ENCODE data around the gene NAE1. TPM values are rescaled to one million over a fixed set of nuclear protein-coding genes. Genes with fewer than 3 reads are reported as not detected.
"Not testable (repeated sequence)": the region's sequence is repeated elsewhere in the genome, so short reads cannot be mapped to it uniquely, and the experiment has no call there.

Gene NAE1
- total and polyA plus RNA-seq, 8 donors = 19.3 to 29.8 (median 21.2) TPM

- H3K36me3 ChIP-seq = peaks cover 0 to 40% (median 8%) of the 10 kb centered on the region in 3 donors
These were observed 28.6 kb downstream of the NAE1 start for GRCh38 chr16:66802159-66802558.

DNA sequence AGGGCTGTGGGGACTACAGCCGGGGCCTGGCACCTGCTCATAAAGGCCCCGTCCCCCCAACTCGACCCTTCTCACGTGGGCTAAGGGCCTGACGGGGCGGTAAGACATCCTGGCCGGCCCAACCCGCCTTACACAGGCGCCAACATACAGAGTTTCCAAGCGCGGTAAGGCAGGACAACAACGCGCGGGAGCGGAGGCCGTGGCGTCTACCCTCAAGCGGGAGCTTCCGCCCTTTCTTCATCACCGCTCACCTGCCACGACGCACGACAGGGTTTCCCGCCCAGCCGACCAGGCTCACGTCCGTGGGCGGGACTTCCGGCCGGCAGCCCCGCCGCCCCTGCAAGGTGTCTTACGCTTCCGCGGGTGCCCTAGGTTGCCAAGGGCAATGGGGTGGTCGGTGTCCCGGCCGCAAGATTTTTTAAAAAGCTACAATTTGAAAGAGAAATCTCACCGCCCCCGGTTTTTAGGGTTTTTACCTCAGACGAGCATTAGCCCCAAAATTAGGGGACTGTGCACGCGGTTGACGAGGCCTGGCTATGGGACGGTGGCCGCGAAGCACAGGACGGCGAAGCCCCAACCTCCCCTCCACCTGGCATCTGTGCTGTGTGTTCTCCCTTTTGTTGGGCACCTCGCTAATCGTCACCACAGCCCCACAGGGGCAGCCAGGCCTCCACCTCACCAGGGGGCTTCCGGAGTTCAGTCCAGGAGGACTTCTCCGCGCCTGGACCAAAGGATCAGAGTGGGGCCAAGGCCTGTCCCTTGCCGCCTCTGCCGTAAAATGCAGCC is 29.3 kb downstream of the NAE1 start, which contains the start of gene TERB1:
TSS of gene TERB1 (minus strand) at position 265 of the 786 bp plus-strand sequence. CDS start 4,786 bp downstream, outside the sequence.
- FAIRE-seq = no peak

More at GRCh38 chr16:66802159-66802558, 28.6 kb downstream of the NAE1 start:
- FAIRE-seq (no peak), ATAC-seq (no peak), DNase-seq (no peak)
- H3K4me3 ChIP-seq = no peak overlapping the region
- intact Hi-C loops (cut with DNase I) = no loop called here
- no peaks in the 10 kb centered on the region for H3K27me3 ChIP-seq
- TF ChIP-seq CTCF (IDR thresholded peaks at IDR 0.05) = no peak
- WGBS, 2 donors = 95 to 96% methylated on average over 5 of the region's 5 CpGs
- H3K9me3 ChIP-seq = no peaks in the 10 kb centered on the region
- no peaks in the 10 kb centered on the region for H3K4me1 ChIP-seq
- H3K27ac ChIP-seq = no peak overlapping the region

GRCh38 chr16:66800856-66801255 is 29.9 kb downstream of the NAE1 start:
- H3K36me3 ChIP-seq = peaks cover 0 to 33% (median 6%) of the 10 kb centered on the region in 3 donors
- H3K27ac ChIP-seq = no peak overlapping the region
- no peak overlapping the region for H3K4me3 ChIP-seq
- WGBS, 2 donors = 92 to 94% methylated on average over 19 of the region's 19 CpGs
- DNase-seq (peak in 1 of 6 donors; percentile 53), FAIRE-seq (no peak), ATAC-seq (no peak)
- no peaks in the 10 kb centered on the region for H3K4me1 ChIP-seq
- no peak for TF ChIP-seq CTCF (IDR thresholded peaks at IDR 0.05)
- no peaks in the 10 kb centered on the region for H3K27me3 ChIP-seq
- H3K9me3 ChIP-seq = no peaks in the 10 kb centered on the region
- intact Hi-C loops (cut with DNase I) = no loop called here

More for the DNA sequence above, 29.3 kb downstream of the NAE1 start, which contains the start of gene TERB1:
- no peak for TF ChIP-seq CTCF (IDR thresholded peaks at IDR 0.05)
- H3K4me3 ChIP-seq = no peak within 1 kb of the TSS
- ATAC-seq (no peak), DNase-seq (peak in 1 of 6 donors; percentile 44)
- 92 to 93% methylated on average over 56 of the region's 56 CpGs for WGBS, 2 donors
- H3K27ac ChIP-seq = no peak within 1 kb of the TSS
- peaks cover 0 to 40% (median 8%) of the 10 kb centered on the region in 3 donors for H3K36me3 ChIP-seq
- no peaks in the 10 kb centered on the region for H3K27me3 ChIP-seq
- H3K9me3 ChIP-seq = no peaks in the 10 kb centered on the region
- intact Hi-C loops (cut with DNase I) = no loop called here
- H3K4me1 ChIP-seq = no peaks in the 10 kb centered on the region

DNA sequence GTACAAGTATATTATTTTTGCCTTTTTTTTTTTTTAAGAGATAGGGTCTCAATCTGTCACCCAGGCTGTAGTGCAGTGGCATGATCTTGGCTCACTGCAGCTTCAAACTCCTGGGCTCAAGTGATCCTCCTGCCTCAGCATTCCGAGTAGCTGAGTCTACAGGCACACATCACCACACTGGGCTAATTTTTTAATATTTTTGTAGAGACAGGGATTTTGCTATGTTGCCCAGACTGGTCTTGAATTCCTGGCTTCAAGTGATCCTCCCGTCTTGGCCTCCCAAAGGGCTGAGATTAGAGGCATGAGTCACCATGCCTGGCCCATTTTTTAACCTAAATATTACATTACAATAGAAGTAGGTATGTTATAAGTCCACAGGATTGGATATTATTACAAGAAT is 32.6 kb downstream of the NAE1 start:
- no peak overlapping the region for H3K27ac ChIP-seq
- H3K4me3 ChIP-seq = no peak overlapping the region
- 89 to 90% methylated on average over 2 of the region's 2 CpGs for WGBS, 2 donors
- no peaks in the 10 kb centered on the region for H3K9me3 ChIP-seq
- no peak for TF ChIP-seq CTCF (IDR thresholded peaks at IDR 0.05)
- H3K4me1 ChIP-seq = no peaks in the 10 kb centered on the region
- intact Hi-C loops (cut with DNase I) = no loop called here
- no peak for DNase-seq
- ATAC-seq = no peak
- peaks cover 0 to 12% (median 0%) of the 10 kb centered on the region in 3 donors for H3K36me3 ChIP-seq
- no peaks in the 10 kb centered on the region for H3K27me3 ChIP-seq
- no peak for FAIRE-seq

DNA sequence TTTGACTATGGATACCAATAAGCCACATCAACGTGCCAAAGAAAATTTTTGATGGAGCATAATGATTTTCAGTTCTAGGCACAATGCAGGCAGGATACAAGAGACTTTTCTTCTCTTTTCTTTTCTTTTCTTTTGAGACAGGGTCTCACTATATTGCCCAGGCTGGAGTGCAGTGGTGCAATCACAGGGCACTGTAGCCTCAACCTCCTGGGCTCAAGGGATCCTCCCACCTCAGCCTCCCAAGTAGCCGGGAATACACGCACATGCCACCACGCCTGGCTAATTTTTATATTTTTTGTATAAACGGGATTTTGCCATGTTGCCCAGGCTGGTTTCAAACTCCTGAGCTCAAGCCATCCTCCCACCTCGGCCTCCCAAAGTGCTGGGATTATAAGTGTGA is 36.8 kb downstream of the NAE1 start:
- intact Hi-C loops (cut with DNase I); H3K27me3 ChIP-seq; H3K27ac ChIP-seq; H3K4me3 ChIP-seq; ATAC-seq; H3K4me1 ChIP-seq; DNase-seq; FAIRE-seq; H3K36me3 ChIP-seq; H3K9me3 ChIP-seq: not testable (repeated sequence)
- WGBS, 2 donors = 76 to 78% methylated on average over 6 of the region's 6 CpGs
